Peyer's patch (tissue), 4 donors: ENCODE measurements around the gene DOLK.

Source experiments
- CTCF ChIP-seq, 6 experiments: fragments of 450-650 bp in 4 of 6; fragments of 200-600 bp in 2 of 6; sonication (generic) in 1 of 6; IDR thresholded peaks; one replicate each; pipeline ENCODE4 v1.5.1; 2017 to 2019; ENCODE audit warnings: antibody characterized with exemption in 6 of 6, mild to moderate bottlenecking in 3 of 6, moderate library complexity in 1 of 6
- POLR2A ChIP-seq, 2 donors: fragments of 450-650 bp; IDR thresholded peaks; one replicate each; pipeline ENCODE4 v1.5.1; 2017; ENCODE audit warnings: antibody characterized with exemption in 2 of 2, mild to moderate bottlenecking in 2 of 2, moderate library complexity in 2 of 2

GRCh38 chr9:128983536-128983935, 36.1 kb upstream of the DOLK start:
- no peak for TF ChIP-seq CTCF (IDR thresholded peaks at IDR 0.05)
- TF ChIP-seq POLR2A (IDR thresholded peaks at IDR 0.05), result no peak
